ENCODE measurements around the gene XAF1.

Gene XAF1

GRCh38 chr17:6787081-6787693 lies 31.3 kb downstream of the XAF1 start:
- no peaks in the 10 kb centered on the region for H3K9me2 ChIP-seq (ENCODE audit: low read depth, low read length)
- no peak for TF ChIP-seq EZH2 (IDR thresholded peaks at IDR 0.05; ENCODE audit: borderline replicate concordance, low read length)
- TF ChIP-seq CTCF (IDR thresholded peaks at IDR 0.05; ENCODE audit: low read length), result no peak
- no peak overlapping the region for H3K4me2 ChIP-seq (ENCODE audit: low read length)
- no peak overlapping the region for H3K4me3 ChIP-seq (ENCODE audit: low read depth, low read length, poor library complexity, severe bottlenecking)
- H3K27me3 ChIP-seq (ENCODE audit: insufficient read depth, low read length), result no peaks in the 10 kb centered on the region
- H4K20me1 ChIP-seq (ENCODE audit: insufficient read depth, low read length), result no peaks in the 10 kb centered on the region
- H3K9me3 ChIP-seq (ENCODE audit: low read length), result no peaks in the 10 kb centered on the region
- no peak overlapping the region for H3K27ac ChIP-seq (ENCODE audit: low read depth, low read length, poor library complexity, severe bottlenecking)
- H3K4me1 ChIP-seq (ENCODE audit: insufficient read depth, low read length, severe bottlenecking), result no peaks in the 10 kb centered on the region
- no peaks in the 10 kb centered on the region for H3F3A ChIP-seq (ENCODE audit: insufficient read depth, low read length)
- H3K9ac ChIP-seq (ENCODE audit: low read length), result no peak overlapping the region
- no peaks in the 10 kb centered on the region for H3K36me3 ChIP-seq (ENCODE audit: insufficient read depth, low read length)
- no peaks in the 10 kb centered on the region for H3K79me2 ChIP-seq (ENCODE audit: insufficient read depth, low read length)
- no peak overlapping the region for H2AFZ ChIP-seq (ENCODE audit: low read length)

GRCh38 chr17:6789146-6789545 lies 33.3 kb downstream of the XAF1 start:
- no peaks in the 10 kb centered on the region for H4K20me1 ChIP-seq (ENCODE audit: insufficient read depth, low read length)
- no peaks in the 10 kb centered on the region for H3K79me2 ChIP-seq (ENCODE audit: insufficient read depth, low read length)
- no peak overlapping the region for H3K27ac ChIP-seq (ENCODE audit: low read depth, low read length, poor library complexity, severe bottlenecking)
- no peak overlapping the region for H2AFZ ChIP-seq (ENCODE audit: low read length)
- H3F3A ChIP-seq (ENCODE audit: insufficient read depth, low read length), result no peaks in the 10 kb centered on the region
- H3K9ac ChIP-seq (ENCODE audit: low read length), result no peak overlapping the region
- H3K9me3 ChIP-seq (ENCODE audit: low read length), result no peaks in the 10 kb centered on the region
- no peaks in the 10 kb centered on the region for H3K4me1 ChIP-seq (ENCODE audit: insufficient read depth, low read length, severe bottlenecking)
- no peaks in the 10 kb centered on the region for H3K36me3 ChIP-seq (ENCODE audit: insufficient read depth, low read length)
- no peaks in the 10 kb centered on the region for H3K27me3 ChIP-seq (ENCODE audit: insufficient read depth, low read length)
- no peak overlapping the region for H3K4me3 ChIP-seq (ENCODE audit: low read depth, low read length, poor library complexity, severe bottlenecking)
- no peaks in the 10 kb centered on the region for H3K9me2 ChIP-seq (ENCODE audit: low read depth, low read length)
- TF ChIP-seq EZH2 (IDR thresholded peaks at IDR 0.05; ENCODE audit: borderline replicate concordance, low read length) (no peak), CTCF (IDR thresholded peaks at IDR 0.05; ENCODE audit: low read length) (no peak)
- no peak overlapping the region for H3K4me2 ChIP-seq (ENCODE audit: low read length)

DNA sequence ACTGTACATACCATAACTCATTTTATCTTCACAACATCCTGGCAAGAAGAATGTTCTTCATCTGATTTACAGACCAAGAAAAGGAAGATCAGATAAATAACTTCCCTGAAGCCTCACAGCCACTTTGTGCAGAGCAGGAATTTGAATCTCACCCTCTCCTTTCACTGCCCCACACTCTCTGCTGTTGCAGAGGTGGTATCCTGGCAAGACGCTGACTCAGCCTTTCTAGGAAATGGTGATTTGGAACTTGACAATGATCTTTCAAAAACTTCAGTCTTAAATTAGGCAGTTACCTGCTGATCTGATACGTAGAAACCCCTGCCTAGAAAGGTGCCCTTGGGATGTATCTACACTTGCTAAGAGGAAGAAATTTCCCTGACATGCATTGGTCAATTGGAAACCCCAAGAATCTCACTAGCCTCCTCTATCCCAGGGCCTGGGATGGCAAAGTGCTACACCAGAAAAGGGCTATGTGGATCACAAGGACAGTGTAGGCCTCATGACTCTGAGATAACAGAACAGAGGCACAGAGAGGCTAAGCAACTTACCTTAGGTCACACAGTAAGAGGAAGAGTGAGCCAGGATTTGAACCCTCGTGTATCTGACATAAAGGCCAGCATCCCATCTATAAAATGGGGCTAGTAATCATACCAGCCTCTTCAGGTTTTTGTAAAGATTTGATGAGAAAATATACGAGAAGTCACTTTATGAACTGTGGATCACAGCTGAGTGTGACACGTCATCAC lies 38.1 kb downstream of the XAF1 start:
- H3K27me3 ChIP-seq (ENCODE audit: insufficient read depth, low read length), result no peaks in the 10 kb centered on the region; the same call in 1 of the 2 replicates
- no peaks in the 10 kb centered on the region for H3K4me1 ChIP-seq (ENCODE audit: insufficient read depth, low read length, severe bottlenecking)
- no peak overlapping the region for H3K27ac ChIP-seq (ENCODE audit: low read depth, low read length, poor library complexity, severe bottlenecking)
- no peak overlapping the region for H3K4me2 ChIP-seq (ENCODE audit: low read length)
- H4K20me1 ChIP-seq (ENCODE audit: insufficient read depth, low read length), result no peaks in the 10 kb centered on the region
- no peak overlapping the region for H3K9ac ChIP-seq (ENCODE audit: low read length)
- no peak overlapping the region for H3K4me3 ChIP-seq (ENCODE audit: low read depth, low read length, poor library complexity, severe bottlenecking)
- H2AFZ ChIP-seq (ENCODE audit: low read length), result no peak overlapping the region
- no peaks in the 10 kb centered on the region for H3F3A ChIP-seq (ENCODE audit: insufficient read depth, low read length)
- H3K79me2 ChIP-seq (ENCODE audit: insufficient read depth, low read length), result no peaks in the 10 kb centered on the region
- TF ChIP-seq CTCF (IDR thresholded peaks at IDR 0.05; ENCODE audit: low read length) (no peak), EZH2 (IDR thresholded peaks at IDR 0.05; ENCODE audit: borderline replicate concordance, low read length) (no peak)
- no peaks in the 10 kb centered on the region for H3K36me3 ChIP-seq (ENCODE audit: insufficient read depth, low read length)
- H3K9me2 ChIP-seq (ENCODE audit: low read depth, low read length), result no peaks in the 10 kb centered on the region
- H3K9me3 ChIP-seq (ENCODE audit: low read length), result no peaks in the 10 kb centered on the region

Data from OCI-LY1 (cell line).